NCI-H510A treated with DMSO at 0.1 percent for 48 hours (cell line): ENCODE results near the gene KRT1.

Experiments used
- DNase-seq: peaks from one replicate; lab custom pipeline; 2025; lab: John Stamatoyannopoulos, UW

The KRT1 gene

GRCh38 chr12:52634266-52635056 lies 45.7 kb downstream of the KRT1 start:
- DNase-seq = no peak

GRCh38 chr12:52633383-52633782 lies 46.8 kb downstream of the KRT1 start:
- peak; percentile 3 for DNase-seq

- no peak for DNase-seq
These were observed 47.6 kb downstream of the KRT1 start for GRCh38 chr12:52632656-52633055.

- no peak for DNase-seq
These were observed 48.3 kb downstream of the KRT1 start for GRCh38 chr12:52631676-52632459.

- DNase-seq = no peak
These were observed 48.9 kb downstream of the KRT1 start for GRCh38 chr12:52631264-52631663.

- no peak for DNase-seq
These were observed 49.5 kb downstream of the KRT1 start for GRCh38 chr12:52630599-52631200.

GRCh38 chr12:52630008-52630500 lies 50.2 kb downstream of the KRT1 start:
- no peak for DNase-seq

- DNase-seq = no peak
These were observed 50.8 kb downstream of the KRT1 start for GRCh38 chr12:52629281-52630007.

GRCh38 chr12:52628841-52629240 lies 51.4 kb downstream of the KRT1 start:
- no peak for DNase-seq

- DNase-seq = no peak
These were observed 52.1 kb downstream of the KRT1 start for GRCh38 chr12:52628111-52628507.

GRCh38 chr12:52627395-52628110 lies 52.7 kb downstream of the KRT1 start:
- no peak for DNase-seq
